ENCODE results near the gene BLOC1S1.

Gene BLOC1S1

DNA sequence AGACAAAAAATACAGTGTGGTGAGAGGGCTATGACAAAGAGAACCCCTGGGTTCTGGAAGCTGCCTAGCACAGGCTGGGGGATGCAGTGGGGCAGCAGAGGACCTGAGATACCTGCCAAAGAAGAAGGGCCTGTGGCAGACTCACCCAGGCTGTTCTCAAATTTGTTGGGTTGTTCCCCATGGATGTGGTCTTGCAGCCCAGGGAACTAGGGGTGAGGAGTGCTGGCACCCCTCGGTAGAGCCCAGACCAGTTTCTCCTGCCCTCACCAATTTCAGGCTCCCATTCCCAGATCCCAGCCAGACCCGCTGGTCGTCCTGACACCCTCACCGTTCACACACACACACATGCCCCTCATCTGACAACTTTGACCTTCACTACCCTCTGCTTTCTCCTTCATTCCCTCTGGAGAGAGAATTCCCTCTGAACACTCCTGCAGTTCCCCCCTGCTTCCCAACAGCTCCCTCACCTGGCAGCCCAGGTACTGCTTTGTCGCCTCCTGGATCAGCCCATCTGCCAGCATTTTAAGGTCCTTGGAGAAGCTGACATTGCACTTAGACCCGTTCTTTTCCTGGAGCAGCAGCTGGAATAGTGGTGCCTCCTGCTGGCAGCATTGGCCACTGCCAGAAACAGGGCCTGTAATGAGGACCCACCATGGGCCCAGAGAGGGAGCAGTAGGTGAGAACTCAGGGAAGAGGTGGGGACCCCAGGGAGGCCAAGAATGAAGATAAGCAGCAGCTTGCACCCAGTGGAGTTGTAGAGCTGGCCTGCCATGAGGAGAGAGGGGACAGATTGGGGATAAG is 21.1 kb downstream of the BLOC1S1 start:
- Histone ChIP-seq H3K4me3 (ENCODE audit: severe bottlenecking) (no peak overlapping the region), H3K27me3 (ENCODE audit: insufficient read depth, poor library complexity, severe bottlenecking) (no peaks in the 10 kb centered on the region), H3K36me3 (ENCODE audit: low read depth) (no peaks in the 10 kb centered on the region), H3K4me1 (ENCODE audit: insufficient read depth, poor library complexity, severe bottlenecking) (peaks cover 4% of the 10 kb centered on the region), H3K27ac (ENCODE audit: poor library complexity, severe bottlenecking) (no peak overlapping the region), H3K9me3 (ENCODE audit: severe bottlenecking) (no peaks in the 10 kb centered on the region)
- TF ChIP-seq, protein P1, sequence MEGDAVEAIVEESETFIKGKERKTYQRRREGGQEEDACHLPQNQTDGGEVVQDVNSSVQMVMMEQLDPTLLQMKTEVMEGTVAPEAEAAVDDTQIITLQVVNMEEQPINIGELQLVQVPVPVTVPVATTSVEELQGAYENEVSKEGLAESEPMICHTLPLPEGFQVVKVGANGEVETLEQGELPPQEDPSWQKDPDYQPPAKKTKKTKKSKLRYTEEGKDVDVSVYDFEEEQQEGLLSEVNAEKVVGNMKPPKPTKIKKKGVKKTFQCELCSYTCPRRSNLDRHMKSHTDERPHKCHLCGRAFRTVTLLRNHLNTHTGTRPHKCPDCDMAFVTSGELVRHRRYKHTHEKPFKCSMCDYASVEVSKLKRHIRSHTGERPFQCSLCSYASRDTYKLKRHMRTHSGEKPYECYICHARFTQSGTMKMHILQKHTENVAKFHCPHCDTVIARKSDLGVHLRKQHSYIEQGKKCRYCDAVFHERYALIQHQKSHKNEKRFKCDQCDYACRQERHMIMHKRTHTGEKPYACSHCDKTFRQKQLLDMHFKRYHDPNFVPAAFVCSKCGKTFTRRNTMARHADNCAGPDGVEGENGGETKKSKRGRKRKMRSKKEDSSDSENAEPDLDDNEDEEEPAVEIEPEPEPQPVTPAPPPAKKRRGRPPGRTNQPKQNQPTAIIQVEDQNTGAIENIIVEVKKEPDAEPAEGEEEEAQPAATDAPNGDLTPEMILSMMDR (IDR thresholded peaks at IDR 0.05; ENCODE audit: poor library complexity, severe bottlenecking), result peak; percentile 74
- peak; percentile 13 for ATAC-seq (ENCODE audit: low read depth)
- no peak for DNase-seq (ENCODE audit: low spot score)

DNA sequence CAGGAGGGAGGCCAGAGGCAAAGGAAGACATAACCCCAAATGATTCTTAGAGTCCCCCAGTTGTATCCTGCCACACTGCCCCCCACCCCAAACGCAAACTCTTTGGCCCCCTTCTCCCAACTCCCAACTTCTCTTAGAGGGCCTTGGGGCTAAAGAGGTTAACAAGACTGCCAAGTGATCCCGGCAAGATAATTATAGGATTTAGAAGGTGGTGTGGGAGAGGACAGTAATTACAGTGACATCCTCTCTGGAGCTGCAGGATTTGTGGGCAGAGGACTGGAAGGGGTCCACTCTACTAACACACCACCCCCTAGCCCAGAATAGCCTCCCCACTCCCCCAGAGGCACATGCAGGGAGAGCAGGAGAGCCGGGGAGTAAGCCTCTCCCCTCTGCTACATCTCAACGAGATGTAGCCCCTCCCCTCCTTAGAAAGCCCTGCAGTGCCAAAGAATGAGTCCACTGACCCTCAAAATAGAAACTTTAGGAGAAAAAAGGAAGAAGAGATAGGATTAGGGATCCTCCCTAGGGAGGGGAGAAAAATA is 21.8 kb downstream of the BLOC1S1 start:
- Histone ChIP-seq H3K4me1 (ENCODE audit: insufficient read depth, poor library complexity, severe bottlenecking) (peaks cover 4% of the 10 kb centered on the region), H3K9me3 (ENCODE audit: severe bottlenecking) (no peaks in the 10 kb centered on the region), H3K4me3 (ENCODE audit: severe bottlenecking) (peak overlapping the region; percentile 43), H3K27ac (ENCODE audit: poor library complexity, severe bottlenecking) (peak overlapping the region; percentile 38), H3K36me3 (ENCODE audit: low read depth) (no peaks in the 10 kb centered on the region), H3K27me3 (ENCODE audit: insufficient read depth, poor library complexity, severe bottlenecking) (no peaks in the 10 kb centered on the region)
- TF ChIP-seq, protein P1 (IDR thresholded peaks at IDR 0.05; ENCODE audit: poor library complexity, severe bottlenecking), result no peak
- ATAC-seq (ENCODE audit: low read depth), result no peak
- DNase-seq (ENCODE audit: low spot score), result no peak

DNA sequence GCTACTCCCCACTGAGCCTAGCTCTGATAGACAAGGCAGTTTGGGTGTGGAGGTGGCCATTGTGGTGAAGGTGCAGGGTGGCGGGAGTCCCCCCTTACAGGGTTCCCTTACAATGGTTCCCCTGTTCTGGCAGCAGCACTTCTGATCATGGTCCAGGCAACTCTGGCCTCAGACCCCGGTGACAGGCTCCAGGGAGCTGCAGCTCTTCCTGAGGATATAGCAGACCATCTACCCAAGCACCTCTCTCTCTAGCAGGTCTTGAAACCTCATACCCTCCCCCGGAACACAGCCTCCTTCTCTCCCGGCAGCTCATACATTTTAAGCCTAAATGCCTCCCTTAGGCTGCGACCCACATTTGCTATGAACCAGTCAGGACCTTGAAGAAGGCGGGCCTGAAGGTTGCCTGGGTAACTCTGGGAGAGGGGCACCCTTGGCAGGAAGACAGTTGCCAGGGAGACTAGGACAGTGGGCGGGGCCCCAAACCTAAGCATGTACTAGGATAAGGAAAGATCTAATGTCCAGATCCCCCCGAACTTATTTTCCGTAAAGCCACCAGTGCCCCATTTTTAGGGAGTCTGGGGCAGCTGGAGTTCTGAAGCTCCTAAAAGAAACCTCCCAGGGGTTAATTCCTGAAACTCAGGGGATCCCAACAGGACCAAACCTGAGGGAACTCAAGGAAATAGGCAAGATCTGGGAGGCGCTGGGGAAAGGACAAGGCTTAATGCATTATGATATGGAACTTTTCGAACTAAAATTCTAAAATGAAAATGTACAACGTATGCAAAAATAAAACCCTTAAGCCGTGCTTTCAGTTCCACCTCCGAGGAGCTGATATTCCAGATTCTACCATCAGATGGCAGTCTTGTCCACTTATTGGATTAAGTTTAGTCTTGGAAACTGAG is 22.5 kb downstream of the BLOC1S1 start:
- Histone ChIP-seq H3K36me3 (ENCODE audit: low read depth) (no peaks in the 10 kb centered on the region), H3K4me3 (ENCODE audit: severe bottlenecking) (peak overlapping the region; percentile 43), H3K27me3 (ENCODE audit: insufficient read depth, poor library complexity, severe bottlenecking) (no peaks in the 10 kb centered on the region), H3K9me3 (ENCODE audit: severe bottlenecking) (no peaks in the 10 kb centered on the region), H3K27ac (ENCODE audit: poor library complexity, severe bottlenecking) (peak overlapping the region; percentile 38), H3K4me1 (ENCODE audit: insufficient read depth, poor library complexity, severe bottlenecking) (peaks cover 4% of the 10 kb centered on the region)
- TF ChIP-seq, protein P1 (IDR thresholded peaks at IDR 0.05; ENCODE audit: poor library complexity, severe bottlenecking), result peak; percentile 86
- ATAC-seq (ENCODE audit: low read depth) (peak; percentile 86), DNase-seq (ENCODE audit: low spot score) (peak; percentile 86)

DNA sequence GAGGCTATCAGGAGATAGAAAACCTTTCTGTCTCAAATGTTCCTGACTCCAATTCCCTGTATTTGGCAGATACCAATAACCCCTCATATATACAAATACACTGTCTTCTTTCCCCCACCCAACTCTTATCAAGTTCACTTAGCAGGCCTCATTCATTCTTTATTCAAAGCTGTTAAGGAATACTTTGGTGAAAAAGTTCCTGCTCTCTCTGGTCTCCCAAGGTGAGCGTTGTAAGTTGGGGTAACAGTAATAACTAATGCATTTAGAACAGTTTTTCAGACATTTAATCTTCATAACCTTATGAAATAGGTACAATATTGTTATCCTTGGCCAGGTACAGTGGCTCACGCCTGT is 23.2 kb downstream of the BLOC1S1 start:
- peak overlapping the region; percentile 43 for H3K4me3 ChIP-seq (ENCODE audit: severe bottlenecking)
- no peaks in the 10 kb centered on the region for H3K27me3 ChIP-seq (ENCODE audit: insufficient read depth, poor library complexity, severe bottlenecking)
- no peak for ATAC-seq (ENCODE audit: low read depth)
- peak overlapping the region; percentile 38 for H3K27ac ChIP-seq (ENCODE audit: poor library complexity, severe bottlenecking)
- H3K9me3 ChIP-seq (ENCODE audit: severe bottlenecking), result no peaks in the 10 kb centered on the region
- no peaks in the 10 kb centered on the region for H3K36me3 ChIP-seq (ENCODE audit: low read depth)
- TF ChIP-seq, protein P1 (IDR thresholded peaks at IDR 0.05; ENCODE audit: poor library complexity, severe bottlenecking), result peak; percentile 54
- H3K4me1 ChIP-seq (ENCODE audit: insufficient read depth, poor library complexity, severe bottlenecking), result peaks cover 4% of the 10 kb centered on the region
- no peak for DNase-seq (ENCODE audit: low spot score)
